ENCODE results near the gene GRIP2. TPM values are rescaled to one million over a fixed set of nuclear protein-coding genes. Genes with fewer than 3 reads are reported as not detected.

GRIP2 gene
- polyA plus RNA-seq, 1 donor (not counting 4 experiments of a cell fraction or from before 2014, with no cell fraction given) = 0.01 TPM

- TF ChIP-seq CTCF (optimal IDR thresholded peaks at IDR 0.05 in 1 of 3, IDR thresholded peaks at IDR 0.05 in 1 of 3, conservative IDR thresholded peaks at IDR 0.05 in 1 of 3; ENCODE audit: extremely low read depth in 1 of 3, insufficient read depth in 2 of 3, low read length in 3 of 3) (peak in 2 of 3 experiments; percentile 38 to 39), EZH2 (IDR thresholded peaks at IDR 0.05; ENCODE audit: low read length) (no peak)
- Histone ChIP-seq H3K27me3 (ENCODE audit: control insufficient read depth, extremely low read depth, insufficient read depth, low read length) (peaks cover 43% of the 10 kb centered on the region), H3K4me3 (ENCODE audit: control insufficient read depth in 2 of 3, extremely low read depth in 1 of 3, insufficient read depth in 2 of 3, low read depth in 1 of 3, low read length in 3 of 3) (no peak overlapping the region), H3K4me2 (ENCODE audit: control insufficient read depth, extremely low read depth, insufficient read depth, low read depth, low read length) (no peak overlapping the region), H3K27ac (ENCODE audit: control insufficient read depth, insufficient read depth, low read length) (no peak overlapping the region), H3K79me2 (ENCODE audit: control insufficient read depth, insufficient read depth, low read length) (no peaks in the 10 kb centered on the region), H3K9me3 (ENCODE audit: control insufficient read depth, low read depth, low read length) (no peaks in the 10 kb centered on the region), H2AFZ (ENCODE audit: control insufficient read depth, low read length) (no peak overlapping the region), H3K36me3 (ENCODE audit: control insufficient read depth in 2 of 2, extremely low read depth in 1 of 2, insufficient read depth in 2 of 2, low read length in 2 of 2) (no peaks in the 10 kb centered on the region), H3K9me1 (ENCODE audit: control insufficient read depth, extremely low read depth, insufficient read depth, low read length) (no peaks in the 10 kb centered on the region), H3K9ac (ENCODE audit: control insufficient read depth, extremely low read depth, insufficient read depth, low read length) (no peak overlapping the region), H4K20me1 (ENCODE audit: control insufficient read depth, extremely low read depth, insufficient read depth, low read length) (peaks cover 2% of the 10 kb centered on the region), H3K4me1 (ENCODE audit: control insufficient read depth, extremely low read depth, insufficient read depth, low read length) (peaks cover 2% of the 10 kb centered on the region)
- dilution Hi-C loops (cut with MboI; ENCODE audit: extremely low pct_ligation_motif_present, low sequenced_read_pairs) = no loop called here
- no peak for FAIRE-seq
- no peak for DNase-seq (ENCODE audit: low read depth, low spot score)
Observed at GRCh38 chr3:14549256-14549919, 9.2 kb upstream of the GRIP2 start.

- H4K20me1 ChIP-seq (ENCODE audit: control insufficient read depth, extremely low read depth, insufficient read depth, low read length) = peaks cover 2% of the 10 kb centered on the region
- dilution Hi-C loops (cut with MboI; ENCODE audit: extremely low pct_ligation_motif_present, low sequenced_read_pairs) = no loop called here
- H3K27me3 ChIP-seq (ENCODE audit: control insufficient read depth, extremely low read depth, insufficient read depth, low read length) = peaks cover 39% of the 10 kb centered on the region
- H3K79me2 ChIP-seq (ENCODE audit: control insufficient read depth, insufficient read depth, low read length) = no peaks in the 10 kb centered on the region
- H3K36me3 ChIP-seq (ENCODE audit: control insufficient read depth in 2 of 2, extremely low read depth in 1 of 2, insufficient read depth in 2 of 2, low read length in 2 of 2) = no peaks in the 10 kb centered on the region
- H3K9me3 ChIP-seq (ENCODE audit: control insufficient read depth, low read depth, low read length) = no peaks in the 10 kb centered on the region
- H3K4me3 ChIP-seq (ENCODE audit: control insufficient read depth in 2 of 3, extremely low read depth in 1 of 3, insufficient read depth in 2 of 3, low read depth in 1 of 3, low read length in 3 of 3) = no peak overlapping the region
- H3K27ac ChIP-seq (ENCODE audit: control insufficient read depth, insufficient read depth, low read length) = no peak overlapping the region
- peak; percentile 17 for FAIRE-seq
- no peaks in the 10 kb centered on the region for H3K9me1 ChIP-seq (ENCODE audit: control insufficient read depth, extremely low read depth, insufficient read depth, low read length)
- no peak for TF ChIP-seq EZH2 (IDR thresholded peaks at IDR 0.05; ENCODE audit: low read length)
- peak in 2 of 3 experiments; percentile 75 to 91 for TF ChIP-seq CTCF (optimal IDR thresholded peaks at IDR 0.05 in 1 of 3, IDR thresholded peaks at IDR 0.05 in 1 of 3, conservative IDR thresholded peaks at IDR 0.05 in 1 of 3; ENCODE audit: extremely low read depth in 1 of 3, insufficient read depth in 2 of 3, low read length in 3 of 3)
- H3K9ac ChIP-seq (ENCODE audit: control insufficient read depth, extremely low read depth, insufficient read depth, low read length) = no peak overlapping the region
- H3K4me1 ChIP-seq (ENCODE audit: control insufficient read depth, extremely low read depth, insufficient read depth, low read length) = peaks cover 2% of the 10 kb centered on the region
- no peak overlapping the region for H2AFZ ChIP-seq (ENCODE audit: control insufficient read depth, low read length)
- no peak for DNase-seq (ENCODE audit: low read depth, low spot score)
- H3K4me2 ChIP-seq (ENCODE audit: control insufficient read depth, extremely low read depth, insufficient read depth, low read depth, low read length) = no peak overlapping the region
Observed at GRCh38 chr3:14548321-14548729, 8.2 kb upstream of the GRIP2 start.
